Naive thymus-derived CD4-positive, alpha-beta T cell (primary cell): ENCODE measurements around the gene FAM237A. TPM values are rescaled to one million over a fixed set of nuclear protein-coding genes. Genes with fewer than 3 reads are reported as not detected.

Experiments used
- ATAC-seq: fragments of 150-1000 bp; cut with Tn5 transposase; 2 replicates; pipeline ENCODE4 v1.10.0; 2021; ENCODE audit warnings: mild to moderate bottlenecking, moderate library complexity
- CTCF ChIA-PET: fragments of 350-600 bp; sonication (Branson Sonifier 250); formaldehyde crosslinking; loops from one replicate; lab custom pipeline; 2021; ENCODE audit warnings: antibody characterized with exemption; lab: Charles Lee
- POLR2A ChIA-PET: fragments of 350-600 bp; sonication (Branson Sonifier 250); formaldehyde crosslinking; loops from one replicate; lab custom pipeline; 2021; ENCODE audit warnings: antibody characterized with exemption, inconsistent platforms; lab: Charles Lee
- DNase-seq, 9 donors: peaks; one replicate each; pipeline versions ENCODE4 v3.0.0 to v3.0.0-alpha.2; 2020 to 2022; ENCODE audit warnings: mixed read lengths in 1 of 9
- H3K27ac ChIP-seq: one replicate; pipeline ENCODE4 v1.7.0; 2013; ENCODE audit warnings: mild to moderate bottlenecking, low read depth, low read length, moderate library complexity
- H3K27me3 ChIP-seq, 2 donors: one replicate each; pipeline ENCODE4 v1.7.0; 2013; ENCODE audit warnings: low read length in 2 of 2, mild to moderate bottlenecking in 2 of 2, moderate library complexity in 2 of 2; ENCODE audit not compliant: control insufficient read depth in 2 of 2, insufficient read depth in 2 of 2
- H3K36me3 ChIP-seq, 3 experiments: 1 replicate in 2 of 3; 2 replicates in 1 of 3; pipeline ENCODE4 v1.7.0; 2013; ENCODE audit warnings: low read length in 3 of 3, mild to moderate bottlenecking in 3 of 3, moderate library complexity in 1 of 3; ENCODE audit not compliant: insufficient read depth in 3 of 3, control insufficient read depth in 2 of 3
- H3K4me1 ChIP-seq, 2 donors: one replicate each; pipeline ENCODE4 v1.7.0; 2013; ENCODE audit warnings: low read length in 2 of 2, mild to moderate bottlenecking in 2 of 2, moderate library complexity in 1 of 2; ENCODE audit not compliant: control insufficient read depth in 2 of 2, insufficient read depth in 2 of 2
- H3K4me3 ChIP-seq: 2 replicates; pipeline ENCODE4 v1.7.0; 2013; ENCODE audit warnings: mild to moderate bottlenecking, low read length
- H3K9me3 ChIP-seq, 3 experiments: 1 replicate in 2 of 3; 2 replicates in 1 of 3; pipeline ENCODE4 v1.7.0; 2013; ENCODE audit warnings: low read length in 3 of 3; ENCODE audit not compliant: control insufficient read depth in 2 of 3
- H3K27ac Mint-ChIP-seq, 9 donors: one replicate each; pipeline ENCODE4 v1.8.0; 2020 to 2022; ENCODE audit warnings: mixed read lengths in 9 of 9, mild to moderate bottlenecking in 8 of 9, moderate library complexity in 5 of 9, inconsistent platforms in 2 of 9
- H3K27me3 Mint-ChIP-seq, 5 donors: one replicate each; pipeline ENCODE4 v1.8.0; 2021 to 2022; ENCODE audit warnings: mixed read lengths in 5 of 5, mild to moderate bottlenecking in 1 of 5
- H3K36me3 Mint-ChIP-seq, 5 donors: one replicate each; pipeline ENCODE4 v1.8.0; 2020 to 2022; ENCODE audit warnings: mixed read lengths in 5 of 5, mild to moderate bottlenecking in 3 of 5, inconsistent platforms in 1 of 5
- H3K4me1 Mint-ChIP-seq, 7 donors: one replicate each; pipeline ENCODE4 v1.8.0; 2020 to 2022; ENCODE audit warnings: mixed read lengths in 7 of 7, mild to moderate bottlenecking in 3 of 7, inconsistent platforms in 1 of 7
- H3K4me3 Mint-ChIP-seq, 10 donors: one replicate each; pipeline ENCODE4 v1.8.0; 2020 to 2022; ENCODE audit warnings: mild to moderate bottlenecking in 10 of 10, mixed read lengths in 10 of 10, moderate library complexity in 6 of 10, inconsistent platforms in 2 of 10
- H3K9me3 Mint-ChIP-seq, 11 donors: one replicate each; pipeline ENCODE4 v1.8.0; 2020 to 2022; ENCODE audit warnings: mixed read lengths in 11 of 11, mild to moderate bottlenecking in 4 of 11, inconsistent platforms in 1 of 11, moderate library complexity in 1 of 11
- intact Hi-C, 2 donors: fragments of 100-400 bp; cut with micrococcal nuclease; formaldehyde crosslinking; loops; one replicate each; pipeline ENCODE4 v1.15.1; 2023
- polyA plus RNA-seq, 2 donors: library from polyadenylated mRNA; unstranded; fragments of 300-500 nt; fragmentation: Illumina TruSeq; gene quantifications; one replicate each; pipeline ENCODE4 v1.2.3, GENCODE V29; 2021
- total RNA-seq, 6 experiments: library from RNA in 5 of 6; stranded (reverse) in 5 of 6; gene quantifications; 1 replicate in 5 of 6; 2 replicates in 1 of 6; pipeline ENCODE4 v1.2.3 and lab custom pipeline; 2021 to 2026

The FAM237A gene
- total and polyA plus RNA-seq, 7 experiments from 2014 or later: not detected

- DNase-seq (no peak), ATAC-seq (no peak)
- no peaks in the 10 kb centered on the region for H3K36me3 ChIP-seq
- intact Hi-C loops: no loop called here
- H3K27ac ChIP-seq: no peak overlapping the region
- H3K4me1 Mint-ChIP-seq: peaks cover 0 to under 1% (median 0%) of the 10 kb centered on the region in 7 donors
- no peaks in the 10 kb centered on the region for H3K4me1 ChIP-seq
- H3K27ac Mint-ChIP-seq: no peak overlapping the region
- ChIA-PET POLR2A (no interaction called here), CTCF (no interaction called here)
- H3K27me3 Mint-ChIP-seq: peaks cover 0 to 8% (median 0%) of the 10 kb centered on the region in 5 donors
- no peaks in the 10 kb centered on the region for H3K9me3 ChIP-seq
- H3K4me3 Mint-ChIP-seq: no peak overlapping the region
- peaks cover 0 to 2% (median 0%) of the 10 kb centered on the region in 11 donors for H3K9me3 Mint-ChIP-seq
- no peaks in the 10 kb centered on the region for H3K27me3 ChIP-seq
- H3K36me3 Mint-ChIP-seq: no peaks in the 10 kb centered on the region
- no peak overlapping the region for H3K4me3 ChIP-seq
Measured at GRCh38 chr2:206614811-206615210, 27.5 kb upstream of the FAM237A start.

- Mint-ChIP-seq H3K27ac (no peak overlapping the region), H3K4me3 (no peak overlapping the region), H3K27me3 (peaks cover 0 to 8% (median 0%) of the 10 kb centered on the region in 5 donors), H3K9me3 (peaks cover 0 to 2% (median 0%) of the 10 kb centered on the region in 11 donors), H3K36me3 (no peaks in the 10 kb centered on the region), H3K4me1 (no peaks in the 10 kb centered on the region)
- Histone ChIP-seq H3K4me3 (no peak overlapping the region), H3K36me3 (no peaks in the 10 kb centered on the region), H3K9me3 (no peaks in the 10 kb centered on the region), H3K4me1 (no peaks in the 10 kb centered on the region), H3K27me3 (no peaks in the 10 kb centered on the region), H3K27ac (no peak overlapping the region)
- intact Hi-C loops: no loop called here
- ATAC-seq: no peak
- no peak for DNase-seq
- POLR2A ChIA-PET: no interaction called here
- CTCF ChIA-PET: no interaction called here
Measured at GRCh38 chr2:206615417-206616089, 26.7 kb upstream of the FAM237A start.

GRCh38 chr2:206616151-206616550 is 26.1 kb upstream of the FAM237A start:
- Mint-ChIP-seq H3K4me3 (no peak overlapping the region), H3K9me3 (peaks cover 0 to 2% (median 0%) of the 10 kb centered on the region in 11 donors), H3K27ac (no peak overlapping the region), H3K27me3 (peaks cover 0 to 8% (median 0%) of the 10 kb centered on the region in 5 donors), H3K36me3 (no peaks in the 10 kb centered on the region), H3K4me1 (no peaks in the 10 kb centered on the region)
- H3K9me3 ChIP-seq: no peaks in the 10 kb centered on the region
- no peak for DNase-seq
- H3K4me1 ChIP-seq: no peaks in the 10 kb centered on the region
- H3K36me3 ChIP-seq: no peaks in the 10 kb centered on the region
- ChIA-PET POLR2A (no interaction called here), CTCF (no interaction called here)
- ATAC-seq: no peak
- H3K4me3 ChIP-seq: no peak overlapping the region
- H3K27ac ChIP-seq: no peak overlapping the region
- intact Hi-C loops: no loop called here
- H3K27me3 ChIP-seq: no peaks in the 10 kb centered on the region

GRCh38 chr2:206619011-206619410 is 23.3 kb upstream of the FAM237A start:
- no peaks in the 10 kb centered on the region for H3K4me1 Mint-ChIP-seq
- no peak for DNase-seq
- ATAC-seq: no peak
- no peak overlapping the region for H3K4me3 Mint-ChIP-seq
- no peaks in the 10 kb centered on the region for H3K4me1 ChIP-seq
- no peak overlapping the region for H3K4me3 ChIP-seq
- ChIA-PET POLR2A (no interaction called here), CTCF (no interaction called here)
- peaks cover 0 to 2% (median 0%) of the 10 kb centered on the region in 11 donors for H3K9me3 Mint-ChIP-seq
- H3K27ac ChIP-seq: no peak overlapping the region
- intact Hi-C loops: no loop called here
- H3K27me3 ChIP-seq: no peaks in the 10 kb centered on the region
- no peak overlapping the region for H3K27ac Mint-ChIP-seq
- H3K36me3 ChIP-seq: no peaks in the 10 kb centered on the region
- H3K9me3 ChIP-seq: no peaks in the 10 kb centered on the region
- H3K27me3 Mint-ChIP-seq: peaks cover 0 to 8% (median under 1%) of the 10 kb centered on the region in 5 donors
- no peaks in the 10 kb centered on the region for H3K36me3 Mint-ChIP-seq

GRCh38 chr2:206626108-206626507 is 16.2 kb upstream of the FAM237A start:
- no peaks in the 10 kb centered on the region for H3K36me3 Mint-ChIP-seq
- Histone ChIP-seq H3K4me3 (no peak overlapping the region), H3K4me1 (no peaks in the 10 kb centered on the region), H3K27ac (no peak overlapping the region), H3K27me3 (no peaks in the 10 kb centered on the region), H3K9me3 (no peaks in the 10 kb centered on the region), H3K36me3 (no peaks in the 10 kb centered on the region)
- H3K9me3 Mint-ChIP-seq: peaks cover 0 to 3% (median 0%) of the 10 kb centered on the region in 11 donors
- DNase-seq (no peak), ATAC-seq (no peak)
- ChIA-PET POLR2A (no interaction called here), CTCF (no interaction called here)
- intact Hi-C loops: no loop called here
- peaks cover 0 to 27% (median 18%) of the 10 kb centered on the region in 5 donors for H3K27me3 Mint-ChIP-seq
- no peaks in the 10 kb centered on the region for H3K4me1 Mint-ChIP-seq
- no peak overlapping the region for H3K27ac Mint-ChIP-seq
- H3K4me3 Mint-ChIP-seq: no peak overlapping the region

GRCh38 chr2:206627632-206628031 is 14.7 kb upstream of the FAM237A start:
- DNase-seq (no peak), ATAC-seq (no peak)
- Histone ChIP-seq H3K27me3 (no peaks in the 10 kb centered on the region), H3K9me3 (no peaks in the 10 kb centered on the region), H3K4me1 (no peaks in the 10 kb centered on the region), H3K27ac (no peak overlapping the region), H3K4me3 (no peak overlapping the region), H3K36me3 (no peaks in the 10 kb centered on the region)
- intact Hi-C loops: no loop called here
- no peak overlapping the region for H3K4me3 Mint-ChIP-seq
- no peaks in the 10 kb centered on the region for H3K36me3 Mint-ChIP-seq
- ChIA-PET CTCF (no interaction called here), POLR2A (no interaction called here)
- H3K9me3 Mint-ChIP-seq: peaks cover 0 to 3% (median 0%) of the 10 kb centered on the region in 11 donors
- no peaks in the 10 kb centered on the region for H3K4me1 Mint-ChIP-seq
- H3K27ac Mint-ChIP-seq: no peak overlapping the region
- peaks cover 0 to 33% (median 23%) of the 10 kb centered on the region in 5 donors for H3K27me3 Mint-ChIP-seq

GRCh38 chr2:206631340-206631739 is 10.9 kb upstream of the FAM237A start:
- Histone ChIP-seq H3K36me3 (no peaks in the 10 kb centered on the region), H3K4me1 (no peaks in the 10 kb centered on the region), H3K27me3 (no peaks in the 10 kb centered on the region), H3K9me3 (no peaks in the 10 kb centered on the region), H3K4me3 (no peak overlapping the region), H3K27ac (no peak overlapping the region)
- Mint-ChIP-seq H3K9me3 (peaks cover 0 to 3% (median 0%) of the 10 kb centered on the region in 11 donors), H3K4me1 (no peaks in the 10 kb centered on the region), H3K27me3 (peaks cover 0 to 32% (median 21%) of the 10 kb centered on the region in 5 donors), H3K4me3 (no peak overlapping the region), H3K27ac (no peak overlapping the region), H3K36me3 (no peaks in the 10 kb centered on the region)
- CTCF ChIA-PET: no interaction called here
- POLR2A ChIA-PET: no interaction called here
- ATAC-seq (no peak), DNase-seq (no peak)
- intact Hi-C loops: no loop called here
